Neural cell (in vitro differentiated cells): ENCODE results near the gene NISCH. TPM values are rescaled to one million over a fixed set of nuclear protein-coding genes. Genes with fewer than 3 reads are reported as not detected.

Experiments used
- H2AFZ ChIP-seq: fragments of 200-600, 300-800 bp; sonication (generic), shearing (Covaris generic); 2 replicates; pipeline ENCODE4 v1.6.0; 2014; ENCODE audit warnings: low read depth, mild to moderate bottlenecking, antibody characterized with exemption, low read length, moderate library complexity
- H3F3A ChIP-seq: fragments of 200-600 bp; shearing (Covaris generic); 2 replicates; pipeline ENCODE4 v1.6.1; 2016; ENCODE audit warnings: mild to moderate bottlenecking, moderate library complexity, mixed read lengths, antibody characterized with exemption, low read length; ENCODE audit not compliant: insufficient read depth, poor library complexity, severe bottlenecking
- H3K27ac ChIP-seq: fragments of 200-600, 300-800 bp; sonication (generic), shearing (Covaris generic); 2 replicates; pipeline ENCODE4 v1.5.1; 2014; ENCODE audit warnings: mild to moderate bottlenecking, low read length, moderate library complexity
- H3K27me3 ChIP-seq: fragments of 300-800, 200-600 bp; sonication (generic), shearing (Covaris generic); 2 replicates; pipeline ENCODE4 v1.6.0; 2014; ENCODE audit warnings: mild to moderate bottlenecking, low read depth, low read length, moderate library complexity; ENCODE audit not compliant: insufficient read depth
- H3K36me3 ChIP-seq: fragments of 300-800, 200-600 bp; sonication (generic), shearing (Covaris generic); 2 replicates; pipeline ENCODE4 v1.5.1; 2014; ENCODE audit warnings: mild to moderate bottlenecking, antibody characterized with exemption, low read length, moderate library complexity; ENCODE audit not compliant: insufficient read depth
- H3K4me2 ChIP-seq: fragments of 300-800, 200-600 bp; sonication (generic), shearing (Covaris generic); 2 replicates; pipeline ENCODE4 v1.6.0; 2014; ENCODE audit warnings: mild to moderate bottlenecking, low read length
- H3K4me3 ChIP-seq: fragments of 300-800, 200-600 bp; sonication (generic), shearing (Covaris generic); 2 replicates; pipeline ENCODE4 v1.5.1; 2014; ENCODE audit warnings: mild to moderate bottlenecking, low read length, moderate library complexity
- H3K79me2 ChIP-seq: fragments of 200-600 bp; shearing (Covaris generic); replicated peaks from 2 replicates; pipeline ENCODE4 v1.6.0; 2014; ENCODE audit warnings: mild to moderate bottlenecking, low read length, moderate library complexity; ENCODE audit not compliant: insufficient read depth
- H3K9ac ChIP-seq: fragments of 300-800, 200-600 bp; sonication (generic), shearing (Covaris generic); 2 replicates; pipeline ENCODE4 v1.6.1; 2016; ENCODE audit warnings: mild to moderate bottlenecking, low read length, mixed read lengths
- H3K9me2 ChIP-seq: fragments of 200-600 bp; shearing (Covaris generic); 2 replicates; pipeline ENCODE4 v1.6.1; 2016; ENCODE audit warnings: mild to moderate bottlenecking, low read length, mixed read lengths; ENCODE audit not compliant: insufficient read depth
- H3K9me3 ChIP-seq: fragments of 200-600, 300-800 bp; sonication (generic), shearing (Covaris generic); 2 replicates; pipeline ENCODE4 v1.6.1; 2016; ENCODE audit warnings: mild to moderate bottlenecking, mixed run types, low read length, moderate library complexity, mixed read lengths
- H4K20me1 ChIP-seq: fragments of 200-600 bp; shearing (Covaris generic); 2 replicates; pipeline ENCODE4 v1.6.1; 2016; ENCODE audit warnings: mild to moderate bottlenecking, mixed run types; ENCODE audit not compliant: insufficient read depth
- EP300 ChIP-seq: fragments of 450-650 bp; conservative IDR thresholded peaks from 2 replicates; pipeline ENCODE4 v1.6.1; 2014; ENCODE audit warnings: antibody characterized with exemption, mild to moderate bottlenecking, moderate library complexity; ENCODE audit not compliant: poor library complexity, severe bottlenecking
- EZH2 ChIP-seq: fragments of 200-600, 300-800 bp; shearing (Covaris generic), sonication (generic); IDR thresholded peaks from 2 replicates; pipeline ENCODE4 v1.6.1; 2014; ENCODE audit warnings: antibody characterized with exemption, low read length, borderline replicate concordance, mild to moderate bottlenecking; ENCODE audit not compliant: insufficient read depth, poor library complexity, severe bottlenecking
- MXI1 ChIP-seq: fragments of 450-650 bp; conservative IDR thresholded peaks from 2 replicates; pipeline ENCODE4 v1.6.1; 2014; ENCODE audit warnings: antibody characterized with exemption, mild to moderate bottlenecking; ENCODE audit not compliant: poor library complexity, severe bottlenecking
- POLR2AphosphoS5 ChIP-seq: IDR thresholded peaks from 2 replicates; pipeline ENCODE4 v1.6.1; 2012
- RAD21 ChIP-seq: fragments of 450-650 bp; conservative IDR thresholded peaks from 2 replicates; pipeline ENCODE4 v1.6.1; 2014; ENCODE audit warnings: antibody characterized with exemption, mild to moderate bottlenecking, moderate library complexity
- SMC3 ChIP-seq: fragments of 450-650 bp; conservative IDR thresholded peaks from 2 replicates; pipeline ENCODE4 v1.6.1; 2014; ENCODE audit warnings: antibody characterized with exemption, mild to moderate bottlenecking, moderate library complexity; ENCODE audit not compliant: poor library complexity
- TAF1 ChIP-seq: IDR thresholded peaks from 2 replicates; pipeline ENCODE4 v1.6.1; 2012; ENCODE audit warnings: low read depth
- polyA plus RNA-seq: library from polyadenylated mRNA; depleted of rRNA; stranded (reverse); fragments of >200 nt; gene quantifications from 2 replicates; pipeline ENCODE4 v1.2.3, GENCODE V29; 2014
- TF ChIP-seq, protein P1 (sequence below): IDR thresholded peaks from 2 replicates; pipeline ENCODE4 v1.6.1; 2012; ENCODE audit warnings: borderline replicate concordance
- TF ChIP-seq, protein P2 (sequence below): fragments of 450-650 bp; IDR thresholded peaks from 2 replicates; pipeline ENCODE4 v1.5.1; 2014; ENCODE audit warnings: antibody characterized with exemption, mild to moderate bottlenecking, moderate library complexity; ENCODE audit not compliant: poor library complexity, severe bottlenecking

Gene NISCH
- polyA plus RNA-seq, 1 donor from 2014 or later, result 88.9 TPM

DNA sequence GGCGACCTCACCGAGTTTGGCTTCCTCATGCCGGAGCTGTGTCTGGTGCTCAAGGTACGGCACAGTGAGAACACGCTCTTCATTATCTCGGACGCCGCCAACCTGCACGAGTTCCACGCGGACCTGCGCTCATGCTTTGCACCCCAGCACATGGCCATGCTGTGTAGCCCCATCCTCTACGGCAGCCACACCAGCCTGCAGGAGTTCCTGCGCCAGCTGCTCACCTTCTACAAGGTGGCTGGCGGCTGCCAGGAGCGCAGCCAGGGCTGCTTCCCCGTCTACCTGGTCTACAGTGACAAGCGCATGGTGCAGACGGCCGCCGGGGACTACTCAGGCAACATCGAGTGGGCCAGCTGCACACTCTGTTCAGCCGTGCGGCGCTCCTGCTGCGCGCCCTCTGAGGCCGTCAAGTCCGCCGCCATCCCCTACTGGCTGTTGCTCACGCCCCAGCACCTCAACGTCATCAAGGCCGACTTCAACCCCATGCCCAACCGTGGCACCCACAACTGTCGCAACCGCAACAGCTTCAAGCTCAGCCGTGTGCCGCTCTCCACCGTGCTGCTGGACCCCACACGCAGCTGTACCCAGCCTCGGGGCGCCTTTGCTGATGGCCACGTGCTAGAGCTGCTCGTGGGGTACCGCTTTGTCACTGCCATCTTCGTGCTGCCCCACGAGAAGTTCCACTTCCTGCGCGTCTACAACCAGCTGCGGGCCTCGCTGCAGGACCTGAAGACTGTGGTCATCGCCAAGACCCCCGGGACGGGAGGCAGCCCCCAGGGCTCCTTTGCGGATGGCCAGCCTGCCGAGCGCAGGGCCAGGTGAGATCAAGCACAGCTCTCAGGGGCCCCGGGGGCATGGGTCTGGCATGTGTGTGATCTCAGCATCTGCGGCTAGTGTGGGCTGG is 32.6 kb downstream of the NISCH start:
- Histone ChIP-seq H3K79me2 (no peaks in the 10 kb centered on the region), H4K20me1 (no peaks in the 10 kb centered on the region), H3K4me3 (no peak overlapping the region), H3K9me2 (no peaks in the 10 kb centered on the region), H3K9me3 (no peaks in the 10 kb centered on the region), H3K36me3 (peaks cover 4% of the 10 kb centered on the region), H3K9ac (no peak overlapping the region), H3K27ac (no peak overlapping the region), H3F3A (no peaks in the 10 kb centered on the region), H2AFZ (no peak overlapping the region), H3K27me3 (no peaks in the 10 kb centered on the region), H3K4me2 (no peak overlapping the region)
- TF ChIP-seq, protein P1, sequence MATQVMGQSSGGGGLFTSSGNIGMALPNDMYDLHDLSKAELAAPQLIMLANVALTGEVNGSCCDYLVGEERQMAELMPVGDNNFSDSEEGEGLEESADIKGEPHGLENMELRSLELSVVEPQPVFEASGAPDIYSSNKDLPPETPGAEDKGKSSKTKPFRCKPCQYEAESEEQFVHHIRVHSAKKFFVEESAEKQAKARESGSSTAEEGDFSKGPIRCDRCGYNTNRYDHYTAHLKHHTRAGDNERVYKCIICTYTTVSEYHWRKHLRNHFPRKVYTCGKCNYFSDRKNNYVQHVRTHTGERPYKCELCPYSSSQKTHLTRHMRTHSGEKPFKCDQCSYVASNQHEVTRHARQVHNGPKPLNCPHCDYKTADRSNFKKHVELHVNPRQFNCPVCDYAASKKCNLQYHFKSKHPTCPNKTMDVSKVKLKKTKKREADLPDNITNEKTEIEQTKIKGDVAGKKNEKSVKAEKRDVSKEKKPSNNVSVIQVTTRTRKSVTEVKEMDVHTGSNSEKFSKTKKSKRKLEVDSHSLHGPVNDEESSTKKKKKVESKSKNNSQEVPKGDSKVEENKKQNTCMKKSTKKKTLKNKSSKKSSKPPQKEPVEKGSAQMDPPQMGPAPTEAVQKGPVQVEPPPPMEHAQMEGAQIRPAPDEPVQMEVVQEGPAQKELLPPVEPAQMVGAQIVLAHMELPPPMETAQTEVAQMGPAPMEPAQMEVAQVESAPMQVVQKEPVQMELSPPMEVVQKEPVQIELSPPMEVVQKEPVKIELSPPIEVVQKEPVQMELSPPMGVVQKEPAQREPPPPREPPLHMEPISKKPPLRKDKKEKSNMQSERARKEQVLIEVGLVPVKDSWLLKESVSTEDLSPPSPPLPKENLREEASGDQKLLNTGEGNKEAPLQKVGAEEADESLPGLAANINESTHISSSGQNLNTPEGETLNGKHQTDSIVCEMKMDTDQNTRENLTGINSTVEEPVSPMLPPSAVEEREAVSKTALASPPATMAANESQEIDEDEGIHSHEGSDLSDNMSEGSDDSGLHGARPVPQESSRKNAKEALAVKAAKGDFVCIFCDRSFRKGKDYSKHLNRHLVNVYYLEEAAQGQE, result no peak
- TF ChIP-seq EZH2, result no peak

DNA sequence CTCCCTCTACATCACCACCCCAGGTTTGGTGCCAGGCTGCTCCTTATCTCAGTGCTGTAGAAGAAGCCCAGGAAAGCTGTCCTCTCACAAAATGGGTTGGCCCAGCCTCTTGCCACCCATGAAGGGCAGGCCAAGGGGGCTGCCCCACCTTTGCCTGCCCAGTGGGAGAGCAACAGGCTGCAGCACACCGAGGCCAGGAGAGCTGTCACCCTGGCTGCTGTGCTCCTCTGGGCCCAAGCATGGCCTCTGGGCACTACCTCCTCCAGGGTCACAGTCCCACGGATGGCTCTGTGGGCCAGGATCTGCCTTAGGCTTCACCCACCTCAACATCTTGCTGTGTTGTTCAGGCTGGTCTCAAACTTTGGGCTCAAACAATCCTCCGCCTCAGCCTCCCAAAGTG is 33.3 kb downstream of the NISCH start:
- Histone ChIP-seq H3K4me3 (no peak overlapping the region), H3K9ac (no peak overlapping the region), H2AFZ (no peak overlapping the region), H3K27ac (no peak overlapping the region), H3K9me3 (no peaks in the 10 kb centered on the region), H3K9me2 (no peaks in the 10 kb centered on the region), H3K4me2 (no peak overlapping the region), H3K36me3 (no peaks in the 10 kb centered on the region), H4K20me1 (no peaks in the 10 kb centered on the region), H3K79me2 (no peaks in the 10 kb centered on the region), H3F3A (no peaks in the 10 kb centered on the region), H3K27me3 (no peaks in the 10 kb centered on the region)
- no peak for TF ChIP-seq RAD21
- no peak for TF ChIP-seq SMC3
- no peak for TF ChIP-seq EP300
- TF ChIP-seq, protein P1, result no peak
- no peak for TF ChIP-seq TAF1
- no peak for TF ChIP-seq EZH2
- TF ChIP-seq POLR2AphosphoS5, result no peak
- no peak for TF ChIP-seq MXI1
- TF ChIP-seq, protein P2, sequence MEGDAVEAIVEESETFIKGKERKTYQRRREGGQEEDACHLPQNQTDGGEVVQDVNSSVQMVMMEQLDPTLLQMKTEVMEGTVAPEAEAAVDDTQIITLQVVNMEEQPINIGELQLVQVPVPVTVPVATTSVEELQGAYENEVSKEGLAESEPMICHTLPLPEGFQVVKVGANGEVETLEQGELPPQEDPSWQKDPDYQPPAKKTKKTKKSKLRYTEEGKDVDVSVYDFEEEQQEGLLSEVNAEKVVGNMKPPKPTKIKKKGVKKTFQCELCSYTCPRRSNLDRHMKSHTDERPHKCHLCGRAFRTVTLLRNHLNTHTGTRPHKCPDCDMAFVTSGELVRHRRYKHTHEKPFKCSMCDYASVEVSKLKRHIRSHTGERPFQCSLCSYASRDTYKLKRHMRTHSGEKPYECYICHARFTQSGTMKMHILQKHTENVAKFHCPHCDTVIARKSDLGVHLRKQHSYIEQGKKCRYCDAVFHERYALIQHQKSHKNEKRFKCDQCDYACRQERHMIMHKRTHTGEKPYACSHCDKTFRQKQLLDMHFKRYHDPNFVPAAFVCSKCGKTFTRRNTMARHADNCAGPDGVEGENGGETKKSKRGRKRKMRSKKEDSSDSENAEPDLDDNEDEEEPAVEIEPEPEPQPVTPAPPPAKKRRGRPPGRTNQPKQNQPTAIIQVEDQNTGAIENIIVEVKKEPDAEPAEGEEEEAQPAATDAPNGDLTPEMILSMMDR, result no peak
